Measurements from ENCODE around the gene GABPB2.
"Not testable (repeated sequence)": the region's sequence is repeated elsewhere in the genome, so short reads cannot be mapped to it uniquely, and the experiment has no call there.

The GABPB2 gene

DNA sequence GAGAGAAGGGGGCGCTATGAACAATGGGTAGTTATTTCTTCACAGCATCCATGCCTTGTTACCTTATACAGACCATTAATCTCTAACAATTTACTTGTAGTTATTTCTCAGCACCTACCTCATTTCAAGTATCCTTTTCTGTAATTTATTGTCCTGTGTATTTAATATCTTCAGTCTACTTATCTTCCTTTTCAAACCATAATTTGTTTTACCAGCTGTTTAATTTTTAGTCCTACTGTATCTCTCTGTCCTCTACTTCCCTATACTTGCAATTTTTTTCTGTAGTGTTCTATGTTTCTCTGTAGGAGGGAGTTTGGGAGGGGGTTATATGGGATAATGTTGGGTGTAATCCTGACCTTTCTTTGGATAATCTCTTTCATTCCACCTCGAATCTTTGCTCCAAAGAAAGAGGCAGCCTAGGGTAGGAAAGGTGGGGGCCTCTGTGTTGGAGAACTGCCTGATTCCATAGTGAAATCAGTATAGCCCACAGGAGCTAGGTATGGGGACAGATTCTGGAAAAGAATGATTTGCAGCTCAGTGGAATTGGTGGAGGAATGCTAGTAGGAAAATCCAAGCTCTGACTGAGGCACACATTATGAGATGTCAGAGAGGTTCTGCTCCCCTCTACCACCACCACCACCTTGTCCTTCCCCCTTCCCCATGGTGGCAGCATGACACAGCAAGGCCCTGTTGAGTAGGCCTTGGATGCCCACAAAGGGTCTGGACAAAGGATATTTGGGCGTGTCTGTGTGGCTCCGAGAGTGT, 9.7 kb upstream of the GABPB2 start:
- DNase-seq = peak; percentile 35

DNA sequence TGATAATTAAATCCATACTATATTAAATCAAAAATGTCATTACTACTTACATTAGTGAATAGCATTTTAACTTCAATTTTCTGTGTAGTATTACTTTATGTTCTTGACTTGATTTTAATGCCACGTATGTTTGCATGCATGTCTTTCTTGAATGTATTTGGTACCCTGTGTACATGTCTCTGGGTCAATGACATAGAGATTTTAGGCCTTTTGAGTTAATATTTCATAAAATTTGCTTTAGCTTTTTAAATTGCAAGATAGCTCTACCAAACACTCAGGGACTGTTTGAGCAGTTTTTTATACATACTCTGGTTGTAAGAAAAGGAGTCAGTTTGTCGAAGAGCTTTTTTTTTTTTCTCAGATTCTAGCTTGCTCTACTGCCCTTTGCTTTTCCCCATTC, 8.9 kb upstream of the GABPB2 start:
- no peak for DNase-seq

DNA sequence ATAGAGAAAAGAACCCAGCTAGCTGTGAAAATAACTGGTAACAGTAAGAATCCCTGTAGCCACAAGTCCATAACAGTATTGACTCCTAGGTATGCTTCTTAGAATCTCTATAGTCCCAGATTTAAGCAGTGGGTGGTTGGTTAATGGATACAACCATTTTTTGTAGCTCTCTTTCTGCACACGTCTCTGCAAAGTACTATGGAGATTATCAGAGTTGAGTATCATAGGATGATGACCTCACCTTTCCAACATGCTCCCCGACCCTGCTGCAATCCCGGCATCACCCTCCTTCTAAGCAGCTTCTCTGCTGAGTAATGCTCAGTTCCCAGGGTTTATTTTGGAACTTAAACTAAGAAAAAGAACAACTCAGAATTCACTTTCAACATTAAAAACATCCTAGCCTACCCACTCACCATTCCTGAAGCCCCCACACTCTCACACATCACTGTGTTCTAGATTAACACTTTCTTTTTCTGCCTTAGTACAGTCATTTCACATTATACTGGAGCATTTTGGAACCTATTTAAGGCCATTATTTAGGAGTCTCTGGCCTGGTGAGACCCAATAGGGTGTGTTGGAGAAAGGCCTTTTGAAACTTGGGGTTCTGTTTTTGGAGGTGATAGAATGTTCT, 7.7 kb upstream of the GABPB2 start:
- peak; percentile 79 for DNase-seq

DNA sequence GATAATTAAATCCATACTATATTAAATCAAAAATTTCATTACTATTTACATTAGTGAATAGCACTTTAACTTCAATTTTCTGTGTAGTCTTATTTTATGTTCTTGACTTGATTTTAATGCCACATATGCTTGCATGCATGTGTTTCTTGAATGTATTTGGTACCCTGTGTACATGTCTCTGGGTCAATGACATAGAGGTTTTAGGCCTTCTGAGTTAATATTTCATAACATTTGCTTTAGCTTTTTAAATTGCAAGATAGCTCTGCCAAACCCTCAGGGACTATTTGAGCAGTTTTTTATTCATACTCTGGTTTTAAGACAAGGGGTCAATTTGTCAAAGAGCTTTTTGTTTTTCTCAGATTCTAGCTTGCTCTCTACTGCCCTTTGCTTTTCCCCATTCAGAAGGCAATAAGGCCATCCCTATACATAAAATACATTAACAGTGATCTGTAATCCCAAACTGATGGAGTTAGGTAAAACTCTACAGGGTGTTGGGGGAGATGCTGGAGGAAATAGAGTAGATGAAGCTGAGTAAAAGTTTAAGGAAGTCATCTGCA, 5.4 kb upstream of the GABPB2 start:
- no peak for DNase-seq

DNA sequence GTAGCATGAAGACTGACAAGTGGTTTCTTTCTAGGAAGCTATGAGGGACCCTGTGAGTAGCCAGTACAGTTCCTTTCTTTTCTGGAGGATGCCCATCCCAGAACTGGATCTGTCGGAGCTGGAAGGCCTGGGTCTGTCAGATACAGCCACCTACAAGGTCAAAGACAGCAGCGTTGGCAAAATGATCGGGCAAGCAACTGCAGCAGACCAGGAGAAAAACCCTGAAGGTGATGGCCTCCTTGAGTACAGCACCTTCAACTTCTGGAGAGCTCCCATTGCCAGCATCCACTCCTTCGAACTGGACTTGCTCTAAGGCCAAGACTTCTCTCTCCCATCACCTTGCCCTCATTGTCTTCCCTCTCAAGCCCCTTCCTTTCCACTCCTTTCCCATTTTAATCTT, 3.4 kb upstream of the GABPB2 start:
- no peak for DNase-seq

DNA sequence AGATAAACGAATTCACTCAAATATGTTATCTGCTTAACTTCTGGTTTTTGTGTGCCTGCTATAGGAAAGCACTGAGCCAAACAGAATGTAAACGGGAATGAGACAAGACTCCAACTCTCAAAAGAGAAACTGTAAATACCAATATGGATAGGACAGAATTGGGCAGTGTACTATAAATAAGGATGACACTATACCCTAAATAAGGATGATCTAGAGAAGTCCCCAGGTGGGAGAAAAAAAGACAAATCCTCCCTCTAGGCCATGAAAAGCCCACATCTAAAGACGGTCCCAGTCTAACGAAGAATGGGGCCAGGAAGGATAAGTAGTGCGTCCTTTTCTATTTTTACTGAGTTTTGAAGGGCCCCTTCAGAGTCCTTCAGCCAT, 1.5 kb upstream of the GABPB2 start:
- no peak for DNase-seq

DNA sequence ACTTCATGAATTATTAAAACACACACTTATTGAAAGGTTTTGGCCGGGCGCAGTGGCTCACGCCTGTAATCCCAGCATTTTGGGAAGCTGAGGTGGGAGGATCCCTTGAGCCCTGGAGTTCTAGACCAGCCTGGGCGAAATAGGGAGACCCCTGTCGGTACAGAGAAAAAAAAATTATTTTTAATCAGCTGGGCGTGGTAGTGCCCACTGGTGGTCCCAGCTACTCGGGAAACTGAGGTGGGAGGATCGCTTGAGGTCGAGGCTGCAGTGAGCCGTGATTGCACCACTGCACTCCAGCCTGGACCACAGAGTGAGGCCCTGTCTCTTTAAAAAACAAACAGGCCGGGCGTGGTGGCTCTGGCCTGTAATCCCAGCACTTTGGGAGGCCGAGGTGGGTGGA, 1.7 kb downstream of the GABPB2 start:
- no peak for DNase-seq

DNA sequence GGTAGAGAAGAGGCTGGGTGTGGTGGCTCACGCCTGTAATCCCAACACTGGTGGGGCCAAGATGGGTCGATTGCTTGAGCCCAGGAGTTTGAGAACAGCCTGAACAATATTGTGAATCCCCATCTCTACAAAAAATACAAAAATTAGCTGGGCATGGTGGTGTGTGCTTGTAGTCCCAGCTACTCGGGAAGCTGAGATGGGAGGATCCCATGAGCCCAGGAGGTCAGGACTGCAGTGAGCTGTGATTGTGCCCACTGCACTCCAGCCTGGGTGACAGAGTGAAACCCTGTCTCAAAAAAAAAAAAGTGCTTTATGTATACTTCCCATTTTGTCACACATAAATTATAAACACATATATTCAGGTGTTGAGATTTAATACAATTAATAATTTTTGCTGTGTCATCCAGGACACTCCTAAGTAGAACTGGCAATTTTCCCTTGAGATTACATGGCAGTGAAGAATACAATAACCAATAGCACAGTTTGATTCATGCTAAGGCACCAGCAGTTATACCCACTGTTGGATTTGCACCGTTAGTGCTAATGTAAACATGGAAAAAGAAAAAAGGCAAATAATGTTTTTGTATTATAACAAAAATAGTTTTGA, 15.5 kb downstream of the GABPB2 start:
- no peak for DNase-seq

DNA sequence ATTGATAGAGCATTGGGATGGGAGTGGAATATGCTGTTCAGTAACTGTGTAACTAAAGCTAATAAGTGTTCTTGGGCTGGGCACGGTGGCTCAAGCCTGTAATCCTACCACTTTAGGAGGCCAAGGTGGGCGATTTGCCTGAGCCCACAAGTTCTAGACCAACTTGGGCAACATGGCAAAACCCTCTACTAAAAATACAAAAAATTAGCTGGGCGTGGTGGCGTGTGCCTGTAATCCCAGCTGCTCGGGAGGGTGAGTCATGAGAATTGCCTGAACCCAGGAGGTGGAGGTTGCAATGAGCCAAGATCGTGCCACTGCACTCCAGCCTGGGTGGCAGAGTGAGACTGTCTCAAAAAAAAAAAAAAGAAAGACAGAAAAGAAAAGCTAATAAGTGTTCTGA, 26.9 kb downstream of the GABPB2 start:
- DNase-seq = not testable (repeated sequence)

DNA sequence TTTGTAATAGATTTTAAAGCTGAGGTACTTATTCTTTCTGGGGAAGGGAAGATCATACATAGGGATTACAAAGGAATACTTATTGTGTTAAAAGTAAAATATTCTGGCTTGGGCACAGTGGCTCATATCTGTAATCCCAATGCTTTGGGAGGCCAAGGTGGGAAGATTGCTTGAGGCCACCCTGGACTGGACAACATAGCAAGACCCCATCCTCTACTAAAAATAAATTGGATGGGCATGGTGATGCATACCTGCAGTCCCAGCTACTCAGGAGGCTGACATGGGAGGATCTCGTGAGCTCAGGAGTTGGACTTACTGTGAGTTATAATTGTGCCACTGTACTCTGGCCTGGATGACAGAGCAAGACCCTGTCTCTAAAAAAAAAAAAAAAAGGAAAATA, 27.6 kb downstream of the GABPB2 start:
- no peak for DNase-seq

DNA sequence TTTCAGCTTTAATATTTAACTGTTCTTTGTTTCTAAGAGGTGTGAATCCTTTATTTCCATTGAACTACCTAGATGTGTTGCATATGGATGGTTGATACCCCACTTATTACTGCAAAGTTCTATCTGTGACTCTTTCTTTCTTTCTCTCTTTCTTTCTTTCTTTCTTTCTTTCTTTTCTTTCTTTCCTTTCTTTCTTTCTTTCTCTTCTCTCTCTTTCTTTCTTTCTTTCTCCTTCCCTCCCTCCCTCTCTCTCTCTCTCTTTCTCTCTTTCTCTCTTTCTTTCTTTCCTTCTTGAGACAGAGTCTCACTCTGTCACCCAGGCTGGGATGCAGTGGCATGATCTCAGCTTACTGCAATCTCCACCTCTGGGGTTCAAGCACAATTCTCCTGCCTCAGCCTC, 34.1 kb downstream of the GABPB2 start:
- DNase-seq = no peak

DNA sequence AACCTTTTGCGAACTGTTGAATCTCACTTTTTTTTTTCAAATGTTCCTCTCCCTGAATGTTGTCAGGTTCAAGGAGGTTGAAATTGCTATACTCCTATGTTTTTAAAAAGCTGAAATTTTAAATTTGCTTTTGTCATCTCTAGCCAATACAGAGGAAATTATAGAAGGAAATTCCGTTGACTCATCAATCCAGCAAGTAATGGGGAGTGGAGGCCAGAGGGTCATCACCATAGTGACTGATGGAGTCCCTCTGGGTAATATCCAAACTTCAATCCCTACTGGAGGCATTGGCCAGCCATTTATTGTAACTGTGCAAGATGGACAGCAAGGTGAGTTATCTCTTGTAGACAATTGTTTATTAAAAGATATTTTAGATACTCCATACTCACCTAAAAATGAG, 36.3 kb downstream of the GABPB2 start:
- DNase-seq = peak; percentile 42

DNA sequence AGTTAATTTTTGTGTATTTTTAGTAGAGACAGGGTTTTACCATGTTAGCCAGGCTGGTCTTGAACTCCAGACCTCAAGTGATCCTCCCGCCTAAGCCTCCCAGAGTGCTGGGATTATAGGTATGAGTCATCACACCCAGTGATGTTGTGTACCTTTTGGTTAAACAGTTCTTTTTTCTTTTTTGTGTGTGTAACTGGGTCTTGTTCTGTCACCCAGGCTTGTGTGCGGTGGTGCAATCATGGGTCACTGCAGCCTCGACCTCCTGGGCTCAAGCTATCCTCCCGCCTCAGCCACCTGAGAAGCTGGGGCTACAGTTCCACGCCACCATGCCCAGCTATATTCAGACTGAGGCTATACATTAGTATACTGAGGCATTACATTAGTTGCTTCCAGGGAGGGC, 37.8 kb downstream of the GABPB2 start:
- no peak for DNase-seq

DNA sequence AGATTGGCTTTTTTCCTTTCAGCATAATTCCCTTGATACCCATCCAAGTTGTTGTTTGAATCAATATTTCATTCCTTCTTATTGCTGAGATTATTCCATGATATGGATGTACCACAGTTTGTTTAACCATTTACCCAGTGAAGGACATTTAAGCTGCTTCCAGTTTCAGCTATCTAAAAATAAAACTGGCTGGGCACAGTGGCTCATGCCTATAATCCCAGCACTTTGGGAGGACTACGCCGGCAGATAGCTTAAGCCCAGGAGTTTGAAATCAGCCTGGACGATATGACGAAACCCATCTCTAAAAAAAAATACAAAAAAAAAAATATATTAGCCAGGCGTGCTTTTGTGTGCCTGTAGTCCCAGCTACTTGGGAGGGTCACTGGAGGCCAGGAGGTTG, 43.3 kb downstream of the GABPB2 start:
- no peak for DNase-seq

DNA sequence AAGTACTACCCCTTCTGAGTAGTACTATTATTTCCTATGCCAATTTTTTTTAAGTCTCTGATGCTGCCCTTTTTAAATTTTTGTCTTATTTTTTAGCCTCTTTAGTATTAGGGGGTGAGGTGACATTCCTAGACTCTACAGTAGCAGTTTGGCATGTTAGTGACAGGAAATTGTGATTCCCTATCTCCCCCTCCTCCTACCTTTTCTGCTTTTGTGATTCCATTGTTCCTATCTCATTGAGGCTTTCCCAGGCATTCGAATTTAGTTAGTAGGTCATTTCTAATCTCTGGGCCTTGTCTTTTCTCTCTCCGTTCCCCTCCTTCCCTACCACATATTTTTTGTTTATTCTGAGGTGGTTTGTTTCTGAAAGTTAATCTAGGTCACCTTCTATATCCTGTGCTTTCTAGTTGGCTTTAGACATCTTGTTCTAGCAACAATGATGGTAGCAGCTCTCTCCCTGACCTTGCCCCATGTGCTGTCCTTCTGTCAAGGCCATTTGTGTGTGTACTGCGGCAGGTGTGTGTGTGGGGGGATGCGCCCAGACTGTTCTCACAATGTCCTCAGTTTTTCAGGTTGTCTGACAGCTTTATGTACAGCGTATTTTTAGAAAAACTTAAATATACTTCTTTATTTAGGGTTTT, 54.3 kb downstream of the GABPB2 start:
- no peak for DNase-seq

DNA sequence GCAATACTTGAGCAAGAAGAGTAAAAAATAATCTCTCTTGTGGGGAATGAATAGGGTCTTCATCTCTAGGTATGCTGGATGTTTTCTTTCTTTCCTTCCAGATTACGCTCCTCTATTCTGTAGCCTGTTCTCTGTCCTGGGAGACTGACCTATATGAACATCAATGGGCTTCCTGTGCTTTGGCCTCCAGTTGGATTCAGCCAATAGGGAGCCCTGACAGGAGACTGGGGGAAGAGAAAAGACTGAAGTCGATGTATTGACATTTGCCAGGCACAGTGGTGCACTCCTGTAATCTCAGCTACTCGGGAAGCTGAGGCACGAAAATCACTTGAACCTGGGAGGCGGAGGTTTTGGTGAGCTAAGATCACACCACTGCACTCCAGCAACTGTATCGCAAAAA, 58.2 kb downstream of the GABPB2 start:
- DNase-seq = no peak

DNA sequence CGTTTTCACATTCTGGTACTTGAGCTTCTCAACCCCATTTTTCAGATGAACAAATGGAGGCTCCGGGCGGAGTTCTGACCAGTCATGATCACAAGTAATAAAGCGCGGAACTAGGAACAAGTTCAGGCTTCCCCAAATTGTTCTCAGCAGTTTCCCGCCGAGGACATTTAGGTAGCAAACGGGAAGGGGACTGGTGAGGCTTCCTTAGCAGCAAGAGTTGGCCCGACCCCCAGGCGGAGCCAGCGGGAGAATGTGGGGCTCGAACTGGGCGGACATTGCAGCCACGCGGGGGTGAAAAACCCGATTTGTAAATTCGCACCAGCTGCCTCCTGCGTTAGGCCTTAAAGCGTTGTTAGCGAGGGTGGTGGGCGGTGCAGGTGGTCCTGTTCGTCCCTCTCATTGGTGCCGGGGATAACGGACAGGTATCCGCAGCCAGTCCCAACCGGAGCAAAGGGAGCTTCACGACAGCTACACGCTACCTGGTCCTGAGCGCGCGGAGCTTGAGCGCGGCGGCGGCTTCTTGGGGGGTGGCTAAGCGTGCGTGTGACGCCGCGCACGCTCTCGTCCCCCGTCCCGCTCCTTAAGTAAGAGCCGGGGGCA, 60.5 kb downstream of the GABPB2 start:
- DNase-seq = peak; percentile 93

DNA sequence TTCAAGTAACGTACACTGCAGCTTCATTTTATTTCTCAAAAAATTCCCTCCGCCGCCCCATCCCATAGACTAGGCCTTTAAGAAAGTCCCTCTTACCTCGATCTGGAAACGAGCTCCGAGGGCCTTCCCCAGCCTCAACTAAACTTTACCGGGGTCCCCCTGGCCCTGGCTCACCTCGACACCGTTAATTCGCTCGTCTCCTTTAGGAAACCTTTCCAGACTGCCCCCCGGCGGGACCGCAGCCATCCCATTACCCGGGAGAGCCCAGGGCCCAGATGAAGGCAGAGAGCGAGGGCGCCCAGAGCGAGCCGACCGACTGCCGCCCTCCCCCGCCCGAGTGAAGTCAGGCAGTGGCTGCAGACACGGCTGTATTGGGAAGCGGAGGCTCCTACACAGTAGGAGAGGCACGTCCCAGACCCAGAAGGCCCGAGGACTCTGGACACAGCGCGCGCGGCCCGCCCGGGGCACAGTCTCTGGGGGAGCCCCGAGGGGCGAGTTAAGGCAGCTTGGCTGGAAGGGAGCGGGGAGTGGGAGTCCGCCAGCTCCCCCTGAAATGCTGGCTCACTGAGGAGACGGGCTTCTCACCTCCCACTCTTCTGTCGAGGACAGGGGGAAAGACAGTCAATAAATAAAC, 61.3 kb downstream of the GABPB2 start:
- peak; percentile 13 for DNase-seq

DNA sequence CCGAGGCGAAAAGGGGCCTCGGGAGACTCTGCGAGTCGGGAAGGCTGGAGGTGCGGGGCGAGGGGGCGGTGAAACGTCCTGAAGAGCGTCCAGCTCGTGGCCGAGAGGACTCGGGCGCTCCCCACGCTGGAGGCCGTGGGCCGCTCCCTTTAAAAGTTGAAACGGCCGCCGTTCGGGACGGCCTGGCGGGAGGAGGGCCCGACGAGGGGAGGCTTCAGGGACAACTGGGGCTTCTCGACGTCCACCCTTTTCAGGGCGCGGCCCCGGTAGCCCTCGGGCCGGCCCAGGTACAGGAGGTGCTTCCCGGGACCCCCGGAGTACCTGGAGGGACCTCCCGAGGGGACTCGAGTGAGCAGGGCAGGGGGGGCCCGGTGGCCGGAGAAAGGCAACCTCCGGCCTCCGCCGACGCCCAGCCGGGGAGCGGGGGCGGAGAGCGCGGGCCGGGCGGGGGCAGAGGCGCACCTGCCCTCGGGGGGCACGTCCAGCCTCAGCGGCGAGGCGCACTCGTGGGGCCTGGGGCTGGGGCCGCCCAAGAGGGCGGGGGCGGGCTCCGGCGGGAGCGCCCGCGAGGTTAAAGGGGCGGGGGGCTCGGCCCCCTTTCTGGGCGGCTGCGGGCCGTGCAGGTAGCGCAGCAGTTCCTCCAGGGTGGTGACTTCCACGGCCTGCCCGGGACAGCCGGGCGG, 61.9 kb downstream of the GABPB2 start:
- no peak for DNase-seq

DNA sequence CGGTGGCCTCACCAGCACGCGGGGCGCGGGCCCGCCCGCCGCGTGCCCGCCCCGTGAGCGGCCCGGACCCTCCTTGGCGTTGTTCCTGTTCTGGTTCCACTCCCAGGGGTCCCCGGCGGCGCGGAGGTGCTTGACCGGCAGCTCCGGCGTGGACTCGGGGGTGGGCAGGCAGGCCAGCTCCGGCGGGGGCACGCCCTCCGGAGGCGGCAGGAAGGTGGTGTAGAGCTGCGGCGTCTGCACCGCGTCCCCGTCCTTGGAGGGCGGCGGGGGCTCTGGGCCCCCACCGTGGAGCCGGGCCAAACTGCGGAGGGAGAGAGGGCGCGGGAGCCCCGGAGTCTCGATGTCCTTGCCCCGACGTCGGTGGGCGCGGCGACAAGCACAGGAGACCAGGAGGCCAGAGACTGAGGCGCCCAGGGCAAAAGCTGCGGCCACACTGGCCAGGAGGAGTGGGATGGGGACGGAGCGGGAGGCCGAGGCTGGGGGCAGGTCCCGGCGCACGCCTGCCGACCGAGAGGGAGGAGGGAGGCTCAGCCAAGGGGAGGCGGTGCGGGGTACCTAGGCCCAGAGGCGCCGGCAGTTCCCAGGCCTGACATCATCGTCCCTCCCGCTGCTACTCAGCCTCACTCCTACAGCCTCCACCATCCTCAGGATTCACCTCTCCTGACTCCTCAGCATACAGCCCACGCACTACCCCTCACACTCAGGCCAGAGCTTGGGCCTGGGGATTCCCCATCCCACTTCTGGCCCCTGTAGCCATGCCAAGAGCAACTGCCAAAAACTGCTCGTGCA, 62.7 kb downstream of the GABPB2 start:
- no peak for DNase-seq

DNA sequence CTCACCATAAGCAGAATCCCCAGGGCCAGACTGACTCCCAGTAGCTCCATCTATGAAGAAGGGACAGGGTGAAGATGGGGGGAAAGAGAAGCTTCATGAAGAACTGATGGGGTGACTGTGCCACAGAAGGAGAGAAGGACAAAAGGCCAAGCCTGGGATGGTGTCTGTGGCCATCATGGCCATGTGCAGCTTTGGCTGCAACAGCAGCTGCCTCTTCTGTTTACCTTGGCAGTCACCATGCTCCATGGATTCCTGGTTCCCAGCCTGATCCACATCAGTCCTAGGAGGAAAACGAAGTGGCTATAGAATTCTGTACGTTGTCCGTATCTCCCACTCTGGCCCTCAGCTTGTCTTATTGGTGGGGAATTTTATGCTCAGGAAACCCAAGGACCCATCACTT, 63.8 kb downstream of the GABPB2 start:
- DNase-seq = no peak
